ENCODE data around the gene SCRN1.
"Not testable (repeated sequence)": the region's sequence is repeated elsewhere in the genome, so short reads cannot be mapped to it uniquely, and the experiment has no call there.

The SCRN1 gene

GRCh38 chr7:29965030-29965429, 24.6 kb downstream of the SCRN1 start:
- DNase-seq: no peak

GRCh38 chr7:29962035-29962434, 27.6 kb downstream of the SCRN1 start:
- no peak for DNase-seq

- DNase-seq: not testable (repeated sequence)
These were observed 28.0 kb downstream of the SCRN1 start for GRCh38 chr7:29961611-29962010.

GRCh38 chr7:29958667-29959358, 30.8 kb downstream of the SCRN1 start:
- DNase-seq: no peak

GRCh38 chr7:29957521-29958310, 31.9 kb downstream of the SCRN1 start:
- DNase-seq: no peak

GRCh38 chr7:29956487-29956836, 33.1 kb downstream of the SCRN1 start:
- DNase-seq: no peak

- no peak for DNase-seq
These were observed 33.7 kb downstream of the SCRN1 start for GRCh38 chr7:29955799-29956486.

GRCh38 chr7:29955075-29955792, 34.4 kb downstream of the SCRN1 start:
- no peak for DNase-seq

- no peak for DNase-seq
These were observed 35.8 kb downstream of the SCRN1 start for GRCh38 chr7:29953726-29954347.

- no peak for DNase-seq
These were observed 38.4 kb downstream of the SCRN1 start for GRCh38 chr7:29951206-29951605.

GRCh38 chr7:29950480-29950879, 39.1 kb downstream of the SCRN1 start:
- no peak for DNase-seq

GRCh38 chr7:29948587-29948986, 41.0 kb downstream of the SCRN1 start:
- DNase-seq: no peak

- no peak for DNase-seq
These were observed 43.0 kb downstream of the SCRN1 start for GRCh38 chr7:29946428-29947186.

GRCh38 chr7:29945259-29945809, 44.3 kb downstream of the SCRN1 start:
- no peak for DNase-seq

- no peak for DNase-seq
These were observed 49.4 kb downstream of the SCRN1 start for GRCh38 chr7:29940199-29940598.

- no peak for DNase-seq
These were observed 52.5 kb downstream of the SCRN1 start for GRCh38 chr7:29937132-29937531.

- peak; percentile 45 for DNase-seq
These were observed 54.5 kb downstream of the SCRN1 start for GRCh38 chr7:29935111-29935510.

GRCh38 chr7:29929018-29929807, 60.4 kb downstream of the SCRN1 start:
- no peak for DNase-seq

GRCh38 chr7:29926741-29927140, 62.9 kb downstream of the SCRN1 start:
- no peak for DNase-seq

- DNase-seq: no peak
These were observed 63.4 kb downstream of the SCRN1 start for GRCh38 chr7:29926216-29926615.

GRCh38 chr7:29924684-29925083, 64.9 kb downstream of the SCRN1 start:
- DNase-seq: no peak
